ENCODE measurements around the gene FARP2.
"Not testable (repeated sequence)": the region's sequence is repeated elsewhere in the genome, so short reads cannot be mapped to it uniquely, and the experiment has no call there.

FARP2 gene

GRCh38 chr2:241413501-241413900, 57.4 kb downstream of the FARP2 start:
- DNase-seq (ENCODE audit: low spot score): not testable (repeated sequence)

GRCh38 chr2:241413929-241414580, 58.0 kb downstream of the FARP2 start:
- DNase-seq (ENCODE audit: low spot score): no peak

DNA sequence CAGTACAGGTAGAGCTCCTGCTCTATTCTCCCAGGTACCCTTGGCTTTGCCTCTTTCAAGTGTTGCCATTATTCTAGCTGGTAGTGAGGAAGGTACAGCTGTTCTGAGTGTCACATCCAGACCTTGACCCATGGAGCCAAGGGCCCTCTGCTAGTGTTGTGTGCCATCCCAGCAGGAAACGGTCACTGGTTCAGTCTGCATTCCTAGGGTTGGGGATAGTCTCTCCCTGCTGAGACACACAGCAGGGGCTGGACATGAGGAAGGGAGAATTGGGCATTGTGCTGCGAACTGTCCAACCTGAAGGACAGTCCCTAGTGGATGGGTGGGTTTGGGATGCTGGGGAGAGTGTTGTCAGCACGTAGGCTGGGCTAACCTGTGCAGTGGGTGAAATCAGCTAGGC, 59.1 kb downstream of the FARP2 start:
- no peak for DNase-seq (ENCODE audit: low spot score)

GRCh38 chr2:241417626-241418025, 61.5 kb downstream of the FARP2 start:
- no peak for DNase-seq (ENCODE audit: low spot score)

DNA sequence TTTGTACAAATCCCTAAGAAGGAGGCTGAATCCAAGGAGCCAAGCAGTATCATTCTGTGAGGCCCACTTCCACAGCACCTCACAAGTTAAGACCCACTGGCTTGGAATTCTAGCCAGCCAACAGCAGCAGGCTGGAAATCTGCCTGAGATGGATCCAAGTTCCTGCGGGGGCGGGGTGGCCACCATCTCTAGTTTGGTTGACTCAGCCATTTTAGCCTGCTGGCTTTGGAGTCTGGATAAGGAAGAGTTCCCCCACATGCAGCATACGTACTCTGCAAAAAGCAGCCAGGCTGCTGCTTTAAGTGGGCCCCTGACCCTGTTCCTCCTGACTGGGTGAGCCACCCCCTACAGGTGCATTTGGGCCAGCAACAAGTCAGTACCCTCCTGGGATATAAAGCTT, 65.2 kb downstream of the FARP2 start:
- no peak for DNase-seq (ENCODE audit: low spot score)

GRCh38 chr2:241421942-241422341, 65.9 kb downstream of the FARP2 start:
- DNase-seq (ENCODE audit: low spot score): not testable (repeated sequence)

- DNase-seq (ENCODE audit: low spot score): no peak
Observed at GRCh38 chr2:241422350-241422749, 66.3 kb downstream of the FARP2 start.

- not testable (repeated sequence) for DNase-seq (ENCODE audit: low spot score)
Observed at GRCh38 chr2:241423489-241423888, 67.4 kb downstream of the FARP2 start.

- DNase-seq (ENCODE audit: low spot score): no peak
Observed at GRCh38 chr2:241425368-241425767, 69.3 kb downstream of the FARP2 start.

DNA sequence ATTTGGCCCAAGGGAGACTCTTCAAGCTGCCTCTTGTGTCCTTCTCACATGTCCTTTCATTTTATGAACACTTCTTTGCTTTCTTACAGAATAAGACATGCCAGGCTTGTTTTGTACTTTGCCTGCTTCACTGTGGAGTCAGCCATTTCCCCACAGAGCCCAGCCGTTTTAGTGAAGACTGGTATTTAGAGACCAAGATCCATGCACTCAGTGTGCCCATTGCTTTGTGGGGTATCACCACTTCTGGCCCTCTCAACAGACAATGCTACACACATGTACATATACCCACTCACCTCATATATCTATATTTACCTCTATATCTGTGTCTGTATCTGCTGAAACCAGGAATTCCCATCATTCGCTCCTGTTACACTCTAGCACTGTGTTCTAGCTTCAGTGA, 74.1 kb downstream of the FARP2 start:
- DNase-seq (ENCODE audit: low spot score): no peak

DNA sequence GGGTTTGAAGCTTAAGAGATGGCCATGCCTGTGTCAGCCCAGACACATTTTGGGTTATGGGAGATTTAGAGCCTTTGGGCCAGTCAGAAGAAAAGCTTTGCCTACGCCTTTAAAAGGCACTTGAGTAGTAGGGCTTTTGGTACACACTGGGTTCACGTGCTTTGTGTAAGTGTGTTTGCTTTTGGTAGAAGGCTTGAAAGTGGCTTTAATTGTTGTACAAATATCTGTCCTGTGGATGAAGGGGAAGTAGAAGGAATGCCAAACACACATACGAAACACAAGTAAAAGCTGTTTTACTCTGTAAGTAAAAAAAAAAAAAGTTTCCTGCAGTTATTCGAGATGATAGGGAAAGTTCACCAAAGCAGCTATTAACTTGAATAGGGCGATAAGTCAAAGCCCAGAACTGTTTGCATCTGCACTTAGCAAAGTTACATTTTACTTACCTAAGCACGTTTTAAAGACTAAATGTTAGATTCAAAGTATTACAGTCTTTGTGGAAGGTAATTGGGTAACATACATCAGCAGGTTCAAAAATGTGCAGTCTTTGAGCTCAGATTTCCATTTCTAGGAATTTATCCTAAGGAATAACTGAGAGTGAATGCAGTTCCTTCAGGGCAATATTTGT, 76.9 kb downstream of the FARP2 start:
- no peak for DNase-seq (ENCODE audit: low spot score)

DNA sequence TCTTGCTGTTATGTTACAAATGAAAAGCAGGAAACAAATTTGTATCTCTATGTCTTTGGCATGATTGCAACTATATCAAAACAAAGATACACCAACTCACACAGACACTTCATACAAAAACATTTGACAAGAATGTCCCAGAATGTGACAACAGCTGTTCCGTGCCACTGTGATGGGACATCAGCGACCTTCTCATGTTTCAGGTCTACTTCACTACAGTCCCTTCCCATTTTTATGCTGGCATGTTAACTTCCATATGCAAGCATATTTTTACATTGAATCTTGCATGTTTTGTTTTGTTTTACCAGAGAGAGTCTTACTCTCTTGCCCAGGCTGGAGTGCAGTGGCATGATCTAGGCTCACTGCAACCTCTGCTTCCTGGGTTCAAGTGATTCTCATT, 81.1 kb downstream of the FARP2 start:
- DNase-seq (ENCODE audit: low spot score): no peak

GRCh38 chr2:241441492-241441891, 85.4 kb downstream of the FARP2 start:
- no peak for DNase-seq (ENCODE audit: low spot score)

- DNase-seq (ENCODE audit: low spot score): no peak
Observed at GRCh38 chr2:241443486-241444223, 87.6 kb downstream of the FARP2 start.

DNA sequence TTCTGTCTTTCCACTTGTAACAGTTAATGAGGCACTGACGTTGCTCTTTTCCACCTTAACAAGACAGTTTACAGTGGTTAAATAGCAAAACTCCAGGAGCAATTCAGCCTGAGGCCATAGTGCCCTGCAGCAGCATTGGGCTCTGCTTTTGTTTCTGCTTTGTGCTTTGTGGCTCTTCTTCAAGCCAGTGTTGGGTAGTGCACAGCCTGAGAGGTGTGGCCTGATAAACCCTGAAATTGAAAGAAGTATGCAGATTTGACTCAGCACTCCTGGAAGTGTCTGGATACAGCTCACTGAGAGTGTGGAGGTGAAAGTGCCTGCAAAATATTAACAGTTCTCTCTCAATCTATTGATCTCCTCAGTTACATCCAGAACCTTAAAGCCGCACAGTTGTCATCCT, 89.3 kb downstream of the FARP2 start:
- no peak for DNase-seq (ENCODE audit: low spot score)

GRCh38 chr2:241450092-241450491, 94.0 kb downstream of the FARP2 start:
- not testable (repeated sequence) for DNase-seq (ENCODE audit: low spot score)

DNA sequence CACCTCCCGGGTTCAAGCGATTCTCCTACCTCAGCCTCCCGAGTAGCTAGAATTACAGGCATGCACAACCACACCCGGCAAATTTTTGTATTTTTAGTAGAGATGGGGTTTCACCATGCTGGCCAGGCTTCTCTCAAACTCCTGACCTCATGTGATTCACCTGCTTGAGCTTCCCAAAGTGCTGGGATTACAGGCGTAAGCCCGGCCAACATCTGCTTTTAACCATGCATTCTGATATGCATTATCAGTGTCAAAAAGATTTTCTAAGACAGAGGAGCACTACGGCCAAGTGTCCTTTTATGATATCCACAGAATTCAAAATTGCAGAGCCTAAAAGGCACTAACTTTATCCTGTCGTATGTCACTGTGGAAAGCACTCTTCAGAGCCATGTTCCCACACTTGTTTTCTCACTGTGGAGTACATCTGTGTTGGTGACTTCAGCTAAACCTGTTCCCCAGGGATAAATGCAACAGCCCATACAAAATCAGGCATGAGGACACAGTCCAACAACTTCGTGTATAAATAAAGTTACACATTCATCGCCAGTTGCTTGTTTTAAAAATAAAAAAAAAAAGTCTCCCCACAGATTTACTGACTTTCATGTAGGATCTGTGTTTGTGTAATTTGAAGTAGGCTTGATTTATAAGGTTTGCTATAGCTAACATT, 95.9 kb downstream of the FARP2 start:
- no peak for DNase-seq (ENCODE audit: low spot score)

GRCh38 chr2:241453919-241454318, 97.8 kb downstream of the FARP2 start:
- not testable (repeated sequence) for DNase-seq (ENCODE audit: low spot score)

GRCh38 chr2:241454837-241455485, 98.9 kb downstream of the FARP2 start:
- no peak for DNase-seq (ENCODE audit: low spot score)

DNA sequence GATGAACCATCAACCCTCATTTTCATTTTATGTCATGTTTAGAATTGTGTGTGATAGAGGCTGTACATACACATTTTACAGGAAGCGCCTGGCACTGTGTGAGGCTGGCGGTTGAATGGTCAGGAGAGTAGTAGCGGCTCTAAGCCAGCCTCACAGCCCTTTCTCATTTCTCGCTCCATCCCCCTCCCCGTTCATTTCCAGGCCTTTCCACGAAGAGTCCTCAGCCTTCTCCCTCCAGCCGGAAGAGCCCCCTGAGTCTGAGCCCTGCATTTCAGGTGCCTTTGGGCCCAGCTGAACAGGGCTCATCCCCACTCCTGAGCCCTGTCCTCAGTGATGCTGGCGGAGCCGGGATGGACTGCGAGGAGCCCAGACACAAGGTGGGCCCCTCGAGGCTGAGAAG, 100.5 kb downstream of the FARP2 start:
- no peak for DNase-seq (ENCODE audit: low spot score)

DNA sequence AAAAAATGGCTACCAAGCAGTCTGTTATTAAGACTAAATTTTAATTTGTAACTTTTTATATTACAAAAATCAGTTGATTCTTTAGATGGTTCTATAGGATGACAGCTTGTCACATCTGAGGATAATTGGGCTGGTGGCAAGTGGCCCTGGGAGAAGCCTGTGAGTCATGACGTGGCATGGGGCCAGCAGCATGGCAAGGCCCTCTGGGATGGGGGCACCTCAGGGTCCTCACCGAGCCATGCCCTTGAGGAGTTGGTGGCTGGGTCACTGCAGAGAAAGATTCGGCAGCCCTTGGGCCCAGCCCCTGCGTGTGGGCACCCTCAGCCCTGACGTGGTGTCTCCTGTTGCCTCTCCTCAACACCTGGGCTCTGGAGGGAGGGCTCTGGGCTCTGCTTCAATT, 102.6 kb downstream of the FARP2 start:
- DNase-seq (ENCODE audit: low spot score): no peak

GRCh38 chr2:241459520-241459919, 103.4 kb downstream of the FARP2 start:
- no peak for DNase-seq (ENCODE audit: low spot score)

Data from iPS-NIHi11 (cell line).